DOHH2 (cell line): ENCODE measurements around the gene SAA1.

ENCODE experiments used
- H3F3A ChIP-seq: fragments of 200-600 bp; sonication (generic), shearing (Covaris generic); 2 replicates; pipeline ENCODE4 v1.6.0; 2016; ENCODE audit warnings: antibody characterized with exemption, mild to moderate bottlenecking; ENCODE audit not compliant: control insufficient read depth, insufficient read depth
- H3K27ac ChIP-seq: fragments of 200-600 bp; sonication (generic); 2 replicates; pipeline ENCODE4 v1.5.1; 2014; ENCODE audit warnings: low read depth, mild to moderate bottlenecking, low read length, moderate library complexity
- H3K27me3 ChIP-seq: fragments of 200-600 bp; sonication (generic); 2 replicates; pipeline ENCODE4 v1.6.1; 2014; ENCODE audit warnings: mild to moderate bottlenecking, low read length, mixed read lengths; ENCODE audit not compliant: control insufficient read depth
- H3K36me3 ChIP-seq: fragments of 200-600 bp; sonication (generic); 2 replicates; pipeline ENCODE4 v1.6.1; 2014; ENCODE audit warnings: mild to moderate bottlenecking, low read length, moderate library complexity, mixed read lengths; ENCODE audit not compliant: control insufficient read depth
- H3K4me1 ChIP-seq: fragments of 200-600 bp; sonication (generic); 2 replicates; pipeline ENCODE4 v1.6.1; 2014; ENCODE audit warnings: mild to moderate bottlenecking, low read length, mixed read lengths; ENCODE audit not compliant: control insufficient read depth
- H3K4me2 ChIP-seq: fragments of 200-600 bp; sonication (generic); 2 replicates; pipeline ENCODE4 v1.6.0; 2014; ENCODE audit warnings: mild to moderate bottlenecking, low read length, moderate library complexity
- H3K4me3 ChIP-seq: fragments of 200-600 bp; sonication (generic); 2 replicates; pipeline ENCODE4 v1.5.1; 2014; ENCODE audit warnings: mild to moderate bottlenecking, low read length, mixed read lengths
- H3K79me2 ChIP-seq: fragments of 200-600 bp; sonication (generic); 2 replicates; pipeline ENCODE4 v1.6.1; 2014; ENCODE audit warnings: mild to moderate bottlenecking, low read length, mixed read lengths; ENCODE audit not compliant: control insufficient read depth
- H3K9me2 ChIP-seq: fragments of 200-600 bp; sonication (generic); replicated peaks from 2 replicates; pipeline ENCODE4 v1.6.1; 2014; ENCODE audit warnings: mild to moderate bottlenecking, low read length, mixed read lengths; ENCODE audit not compliant: control insufficient read depth
- H3K9me3 ChIP-seq: fragments of 200-600 bp; sonication (generic); 2 replicates; pipeline ENCODE4 v1.6.1; 2014; ENCODE audit warnings: antibody characterized with exemption, low read length, mixed read lengths; ENCODE audit not compliant: control insufficient read depth, insufficient read depth
- H4K20me1 ChIP-seq: fragments of 200-600 bp; sonication (generic); 2 replicates; pipeline ENCODE4 v1.6.0; 2014; ENCODE audit warnings: low read depth, mild to moderate bottlenecking, antibody characterized with exemption, low read length, moderate library complexity; ENCODE audit not compliant: control insufficient read depth, insufficient read depth
- CTCF ChIP-seq: fragments of 200-600 bp; sonication (generic); IDR thresholded peaks from one replicate; pipeline ENCODE4 v1.5.1; 2014; ENCODE audit warnings: antibody characterized with exemption, mild to moderate bottlenecking, low read depth, low read length; ENCODE audit not compliant: poor library complexity, severe bottlenecking
- EZH2phosphoT487 ChIP-seq: fragments of 200-600 bp; sonication (generic); IDR thresholded peaks from 2 replicates; pipeline ENCODE4 v1.6.1; 2017; ENCODE audit warnings: borderline replicate concordance, mild to moderate bottlenecking, antibody characterized with exemption, low read length, moderate library complexity, mixed read lengths

Gene SAA1

GRCh38 chr11:18265949-18266348 lies at the start of gene SAA1:
TSS of gene SAA1 (plus strand) at chr11:18266264. CDS start at chr11:18266888, 624 bp downstream.
- H3K4me2 ChIP-seq, result no peak within 1 kb of the TSS
- no peaks in the 10 kb centered on the region for H3K9me3 ChIP-seq
- no peak within 1 kb of the TSS for H3K27ac ChIP-seq
- H3K9me2 ChIP-seq, result no peaks in the 10 kb centered on the region
- H3K4me3 ChIP-seq, result no peak within 1 kb of the TSS
- H4K20me1 ChIP-seq, result no peaks in the 10 kb centered on the region
- H3F3A ChIP-seq, result no peaks in the 10 kb centered on the region
- TF ChIP-seq CTCF (no peak), EZH2phosphoT487 (no peak)
- H3K36me3 ChIP-seq, result no peaks in the 10 kb centered on the region
- H3K27me3 ChIP-seq, result peaks cover 17% of the 10 kb centered on the region
- H3K79me2 ChIP-seq, result no peaks in the 10 kb centered on the region
- no peaks in the 10 kb centered on the region for H3K4me1 ChIP-seq

- Histone ChIP-seq H3K4me1 (no peaks in the 10 kb centered on the region), H3K27ac (no peak overlapping the region), H3K36me3 (no peaks in the 10 kb centered on the region), H3F3A (no peaks in the 10 kb centered on the region), H3K4me2 (no peak overlapping the region), H3K4me3 (no peak overlapping the region), H3K27me3 (no peaks in the 10 kb centered on the region), H4K20me1 (no peaks in the 10 kb centered on the region), H3K9me3 (peaks cover 5% of the 10 kb centered on the region; the same call in 1 of the 2 replicates), H3K79me2 (no peaks in the 10 kb centered on the region), H3K9me2 (no peaks in the 10 kb centered on the region)
- TF ChIP-seq CTCF (no peak), EZH2phosphoT487 (no peak)
Measured at GRCh38 chr11:18221274-18221876, 44.7 kb upstream of the SAA1 start.

DNA sequence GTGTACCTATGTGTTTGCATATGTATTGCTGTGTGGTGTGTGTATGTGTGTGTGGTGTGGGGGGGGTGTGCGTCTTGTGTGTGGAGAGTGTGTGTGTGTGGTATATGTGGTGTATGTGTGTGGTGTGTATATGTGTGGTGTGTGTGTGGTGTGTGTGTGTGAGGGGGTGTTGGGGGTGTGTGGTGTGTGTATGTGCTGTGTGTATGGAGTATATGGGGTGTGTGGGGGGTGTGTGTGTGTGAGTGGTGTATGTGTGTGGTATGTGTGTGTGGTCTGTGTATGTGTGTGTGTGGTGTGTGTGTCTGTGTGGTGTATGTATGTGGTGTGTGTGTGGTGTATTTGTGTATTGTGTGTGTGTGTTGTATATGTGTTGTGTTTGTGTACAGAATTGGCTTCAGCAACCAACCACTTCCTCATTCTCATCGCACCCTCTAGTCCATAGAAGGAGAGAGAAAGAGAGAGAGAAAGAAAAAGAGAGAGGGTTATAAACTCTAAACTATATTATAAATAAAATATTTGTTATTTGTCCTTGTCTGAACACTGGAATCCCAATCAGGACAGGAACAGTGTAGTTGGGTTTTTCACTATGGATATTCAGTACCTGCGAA lies 43.1 kb upstream of the SAA1 start:
- Histone ChIP-seq H3F3A (no peaks in the 10 kb centered on the region), H3K4me2 (no peak overlapping the region), H3K27me3 (no peaks in the 10 kb centered on the region), H3K79me2 (no peaks in the 10 kb centered on the region), H3K9me3 (peaks cover 5% of the 10 kb centered on the region; the same call in 1 of the 2 replicates), H3K27ac (no peak overlapping the region), H4K20me1 (no peaks in the 10 kb centered on the region), H3K4me1 (no peaks in the 10 kb centered on the region), H3K36me3 (no peaks in the 10 kb centered on the region), H3K4me3 (no peak overlapping the region), H3K9me2 (no peaks in the 10 kb centered on the region)
- TF ChIP-seq CTCF (no peak), EZH2phosphoT487 (no peak)
